Heart right ventricle (tissue), 16 donors: Measurements from ENCODE around the gene NFATC1. TPM values are rescaled to one million over a fixed set of nuclear protein-coding genes. Genes with fewer than 3 reads are reported as not detected.

ENCODE experiments used
- ATAC-seq, 8 donors: fragments of 200-7000 bp; cut with Tn5 transposase; one replicate each; pipeline ENCODE4 v1.9.1; 2020; ENCODE audit warnings: mild to moderate bottlenecking in 8 of 8, moderate library complexity in 8 of 8, moderate number of reproducible peaks in 1 of 8
- DNase-seq, 2 donors: peaks; one replicate each; pipeline ENCODE4 v3.0.0-alpha.2; 2020
- H3K27ac ChIP-seq, 10 donors: fragments of 200-600 bp; sonication (generic) in 2 of 10; one replicate each; pipeline versions ENCODE4 v1.5.0 to v1.8.0; 2020 to 2022; ENCODE audit warnings: mild to moderate bottlenecking in 3 of 10
- H3K27me3 ChIP-seq, 7 donors: fragments of 200-600 bp; one replicate each; pipeline ENCODE4 v1.8.0; 2021 to 2022; ENCODE audit warnings: mild to moderate bottlenecking in 2 of 7
- H3K36me3 ChIP-seq, 9 donors: fragments of 200-600 bp; sonication (generic) in 1 of 9; one replicate each; pipeline versions ENCODE4 v1.5.0 to v1.8.0; 2020 to 2022; ENCODE audit warnings: mild to moderate bottlenecking in 2 of 9
- H3K4me1 ChIP-seq, 9 donors: fragments of 200-600 bp; sonication (generic) in 1 of 9; one replicate each; pipeline versions ENCODE4 v1.5.0 to v1.8.0; 2020 to 2022; ENCODE audit warnings: mild to moderate bottlenecking in 4 of 9
- H3K4me3 ChIP-seq, 10 donors: fragments of 200-600 bp; sonication (generic) in 2 of 10; one replicate each; pipeline versions ENCODE4 v1.5.0 to v1.8.0; 2020 to 2022; ENCODE audit warnings: mild to moderate bottlenecking in 7 of 10, moderate library complexity in 2 of 10
- H3K9me3 ChIP-seq, 11 donors: fragments of 200-600 bp in 10 of 11; sonication (generic) in 2 of 11; one replicate each; pipeline versions ENCODE4 v1.5.0 to v1.8.0; 2013 to 2022; ENCODE audit warnings: mild to moderate bottlenecking in 2 of 11, control low read depth in 1 of 11, moderate library complexity in 1 of 11
- CTCF ChIP-seq, 9 donors: fragments of 200-600 bp; sonication (generic) in 2 of 9; IDR thresholded peaks; one replicate each; pipeline versions ENCODE4 v1.5.0 to v1.8.0; 2021 to 2022; ENCODE audit warnings: antibody characterized with exemption in 9 of 9, mild to moderate bottlenecking in 5 of 9, moderate library complexity in 1 of 9
- WGBS, 2 donors: extraction: QIAGEN DNeasy Blood & Tissue Kit; methylation state at CpG; one replicate each; pipeline ENCODE4 v1.1.7; 2013; ENCODE audit warnings: inconsistent platforms in 1 of 2; 5-methylcytosine and 5-hydroxymethylcytosine counted together
- intact Hi-C, 10 donors: fragments of 100-400 bp; cut with DNase I; formaldehyde crosslinking; loops; one replicate each; pipeline versions ENCODE4 v1.11.1 to v1.14.2; 2022
- polyA plus RNA-seq, 2 donors: library from polyadenylated mRNA; stranded (reverse); fragments of 200-250 nt; gene quantifications; one replicate each; pipeline ENCODE4 v1.2.3, GENCODE V29; 2013
- total RNA-seq, 10 donors: library from RNA; stranded (reverse); fragmentation: NEBNext Ultra II Directional in 3 of 10; extraction: Animal tissue kit (Norgen Biotek cat#: 25700) in 3 of 10; gene quantifications; one replicate each; pipeline versions ENCODE4 v1.2.1 to v1.2.4, GENCODE V29; 2021 to 2023
- donor health status: Arrhythmogenic right ventricular cardiomyopathy.
- donor health status: ischemic (EF 13 %, LVEDD 7.1; RV severe dilation, severe dysfunction).
- donor health status: healthy with polysubstance abuse.
- donor health status: DM: no; HTN: yes; CAD: no.
- donor health status: DM: no; HTN: no; CAD: no.
- donor health status: ischemic (EF 25% LVEDD 6.9; RV normal size, moderate dysfunction).
- donor health status: ischemic (EF 25% LVEDD 5.7; RV mildly dilated, moderate dysfunction).
- donor health status: healthy.
- donor health status: DM: yes; HTN: yes; CAD: no.
- donor health status: Ischemic cardiomyopathy.
- donor health status: ischemic (EF 35%, LVEDD 5.7; RV mildly dilated, moderate dysfunction).
- donor health status: nonischemic (EF 11% LVEDD 7.7; RV severe dilation, severe dysfunction).
- donor health status: DM: yes; HTN: yes; CAD: no.
- donor health status: PGD.
- donor health status: ischemic (EF 29% LVEDD 5.4; RV normal size, mild dysfunction).
- donor health status: nonischemic (EF 23%, LVEDD 6.1; RV moderate dilation, normal function).

The NFATC1 gene
- total and polyA plus RNA-seq, 12 donors: 6.3 to 23.8 (median 18.6) TPM

GRCh38 chr18:79387214-79387613 lies 8.5 kb upstream of the NFATC1 start:
- intact Hi-C loops: no loop called here
- no peak for DNase-seq
- Histone ChIP-seq H3K9me3 (no peaks in the 10 kb centered on the region), H3K36me3 (no peaks in the 10 kb centered on the region), H3K27me3 (peaks cover 0 to 48% (median 16%) of the 10 kb centered on the region in 7 donors), H3K27ac (no peak overlapping the region), H3K4me3 (no peak overlapping the region), H3K4me1 (peaks cover 0 to 13% (median 0%) of the 10 kb centered on the region in 9 donors)
- no peak for TF ChIP-seq CTCF (IDR thresholded peaks at IDR 0.05)
- WGBS, 2 donors: 75% methylated on average over 6 of the region's 6 CpGs
- ATAC-seq: no peak

- TF ChIP-seq CTCF (IDR thresholded peaks at IDR 0.05): no peak
- no peak overlapping the region for H3K27ac ChIP-seq
- H3K9me3 ChIP-seq: no peaks in the 10 kb centered on the region
- 77% methylated on average over 11 of the region's 11 CpGs for WGBS, 2 donors
- H3K4me1 ChIP-seq: peaks cover 0 to 13% (median 0%) of the 10 kb centered on the region in 9 donors
- no peaks in the 10 kb centered on the region for H3K36me3 ChIP-seq
- no peak overlapping the region for H3K4me3 ChIP-seq
- ATAC-seq: no peak
- intact Hi-C loops: no loop called here
- H3K27me3 ChIP-seq: peaks cover 0 to 52% (median 16%) of the 10 kb centered on the region in 7 donors
- no peak for DNase-seq
Measured at GRCh38 chr18:79387615-79388014, 8.1 kb upstream of the NFATC1 start.

- DNase-seq: no peak
- no peak overlapping the region for H3K4me3 ChIP-seq
- WGBS, 2 donors: 60 to 75% methylated on average over 7 of the region's 7 CpGs
- H3K27me3 ChIP-seq: peaks cover 0 to 56% (median 16%) of the 10 kb centered on the region in 7 donors
- no peak overlapping the region for H3K27ac ChIP-seq
- no peaks in the 10 kb centered on the region for H3K36me3 ChIP-seq
- intact Hi-C loops: no loop called here
- ATAC-seq: no peak
- no peaks in the 10 kb centered on the region for H3K9me3 ChIP-seq
- TF ChIP-seq CTCF (IDR thresholded peaks at IDR 0.05): no peak
- H3K4me1 ChIP-seq: peaks cover 2 to 18% (median 4%) of the 10 kb centered on the region in 9 donors
Measured at GRCh38 chr18:79388043-79388442, 7.7 kb upstream of the NFATC1 start.

GRCh38 chr18:79389689-79390088 lies 6.0 kb upstream of the NFATC1 start:
- H3K27me3 ChIP-seq: peaks cover 0 to 72% (median 16%) of the 10 kb centered on the region in 7 donors
- intact Hi-C loops: loop anchor here in 2 of 10 donors (5.0 to 10.0 kb wide), 2 partner anchors 118 to 565 kb away; partner anchors contain the start of gene SLC66A2 (in 1 of the 2)
- TF ChIP-seq CTCF (IDR thresholded peaks at IDR 0.05): no peak
- H3K4me3 ChIP-seq: no peak overlapping the region
- H3K9me3 ChIP-seq: no peaks in the 10 kb centered on the region
- H3K27ac ChIP-seq: no peak overlapping the region
- peaks cover 6 to 26% (median 16%) of the 10 kb centered on the region in 9 donors for H3K4me1 ChIP-seq
- ATAC-seq: no peak
- DNase-seq: no peak
- WGBS, 2 donors: 17 to 39% methylated on average over 4 of the region's 4 CpGs
- H3K36me3 ChIP-seq: no peaks in the 10 kb centered on the region
